22Rv1 (cell line): ENCODE measurements around the gene TIGAR.

Experiments
- H3K27ac ChIP-seq: fragments of 450-650 bp; 2 replicates; pipeline ENCODE4 v1.5.1; 2017
- CTCF ChIP-seq: fragments of 450-650 bp; IDR thresholded peaks from 2 replicates; pipeline ENCODE4 v1.5.1; 2017; ENCODE audit warnings: mild to moderate bottlenecking
- ZFX ChIP-seq: fragments of 450-650 bp; IDR thresholded peaks from 2 replicates; pipeline ENCODE4 v1.6.1; 2017; ENCODE audit warnings: antibody characterized with exemption, borderline replicate concordance

TIGAR gene

GRCh38 chr12:4395818-4396217, 74.8 kb downstream of the TIGAR start:
- H3K27ac ChIP-seq = no peak overlapping the region
- no peak for TF ChIP-seq CTCF

DNA sequence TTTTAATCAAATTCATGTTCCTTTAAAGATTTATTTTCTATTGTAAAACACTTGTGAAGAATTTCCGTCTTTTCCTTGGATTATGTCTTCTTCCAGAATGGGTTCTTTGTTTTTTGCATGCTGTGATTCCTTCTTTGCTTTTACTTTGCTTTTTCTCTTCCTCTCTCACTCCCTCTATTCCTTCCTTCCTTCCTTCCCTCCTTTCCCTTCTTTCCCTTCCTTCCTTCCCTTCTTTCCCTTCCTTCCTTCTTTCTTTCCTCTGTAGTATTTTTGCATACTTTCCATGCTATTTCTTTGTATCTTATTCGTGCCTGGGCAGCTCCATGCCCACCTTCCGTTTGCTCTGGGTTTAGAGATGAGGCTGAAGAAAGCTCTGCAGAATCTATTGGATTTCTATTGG, 80.1 kb downstream of the TIGAR start:
- H3K27ac ChIP-seq = no peak overlapping the region
- TF ChIP-seq ZFX = no peak
- TF ChIP-seq CTCF = no peak

GRCh38 chr12:4402996-4403395, 82.0 kb downstream of the TIGAR start:
- TF ChIP-seq CTCF = no peak
- TF ChIP-seq ZFX = no peak
- no peak overlapping the region for H3K27ac ChIP-seq
